IPS-NIHi11 (cell line): Measurements from ENCODE around the gene HIGD1B.
A peak's percentile ranks its signal among the peaks of the same experiment; 100 is the strongest.
"Not testable (repeated sequence)": the region's sequence is repeated elsewhere in the genome, so short reads cannot be mapped to it uniquely, and the experiment has no call there.

Experiments
- DNase-seq: peaks from one replicate; pipeline ENCODE4 v3.0.0; 2012; ENCODE audit warnings: mixed read lengths, low spot score

HIGD1B gene

GRCh38 chr17:44847586-44847985 lies at the start of gene HIGD1B:
HIGD1B (plus strand) TSS chr17:44847883; CDS start chr17:44848153, 270 bp downstream.
- DNase-seq = no peak

GRCh38 chr17:44798356-44798755 lies 49.3 kb upstream of the HIGD1B start:
- no peak for DNase-seq

- DNase-seq = no peak
Measured at GRCh38 chr17:44801880-44802279, 45.8 kb upstream of the HIGD1B start.

DNA sequence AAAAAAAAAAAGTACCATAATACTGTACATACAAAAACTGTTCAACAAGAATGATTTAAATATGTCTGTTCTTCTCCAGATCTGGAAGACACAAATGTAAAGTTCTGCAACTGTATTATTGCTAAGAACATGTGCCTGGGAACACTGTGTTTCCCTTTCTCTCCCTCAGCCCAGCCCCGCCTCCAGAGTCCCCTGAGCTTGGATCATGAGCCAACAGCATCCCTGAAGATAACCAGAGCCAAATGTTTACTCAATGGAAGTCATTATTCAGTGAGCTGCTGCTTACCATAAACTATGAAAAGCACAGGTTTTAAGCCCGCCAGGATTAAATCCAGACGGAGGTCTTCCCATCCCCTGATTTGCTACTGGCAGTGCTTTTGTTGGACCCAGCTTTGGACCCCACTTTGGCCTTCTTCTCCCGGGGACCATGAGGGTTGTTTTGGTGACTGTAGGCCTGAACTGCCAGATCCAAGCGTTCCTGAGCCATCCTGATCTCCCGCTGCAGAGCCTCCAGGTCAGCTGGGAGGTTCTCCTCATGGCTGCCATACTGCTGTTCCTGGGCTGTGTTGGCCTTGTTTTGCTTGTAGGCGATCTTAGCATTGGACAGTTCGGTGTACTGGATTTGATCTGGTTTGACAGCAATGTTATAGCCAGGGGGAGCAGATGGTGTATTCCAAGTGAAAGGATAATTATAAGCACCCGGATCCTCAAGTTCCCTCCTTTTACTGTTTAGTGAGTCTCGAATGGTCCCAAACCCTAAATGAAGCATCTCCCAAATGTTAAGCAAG lies 43.2 kb upstream of the HIGD1B start:
- no peak for DNase-seq

GRCh38 chr17:44807093-44807816 lies 40.4 kb upstream of the HIGD1B start:
- DNase-seq = no peak

- no peak for DNase-seq
Measured at GRCh38 chr17:44807817-44808155, 39.9 kb upstream of the HIGD1B start.

DNA sequence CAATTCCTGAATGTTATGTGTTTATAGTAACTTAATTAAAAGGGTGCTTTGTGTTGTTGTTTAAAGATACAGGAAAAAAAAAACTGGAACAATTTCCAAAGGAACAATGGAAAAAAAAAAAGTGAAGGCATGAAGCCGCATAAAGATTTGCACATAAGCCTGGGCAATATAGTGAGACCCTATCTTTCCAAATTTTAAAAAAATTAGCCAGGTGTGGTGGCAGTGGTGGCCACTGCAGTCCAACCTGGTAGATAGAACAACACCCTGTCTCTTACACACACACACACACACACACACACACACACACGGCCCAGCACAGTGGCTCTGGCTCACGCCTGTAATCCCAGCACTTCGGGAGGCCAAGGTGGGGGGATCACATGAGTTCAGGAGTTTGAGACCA lies 39.5 kb upstream of the HIGD1B start:
- no peak for DNase-seq

- not testable (repeated sequence) for DNase-seq
Measured at GRCh38 chr17:44808656-44809388, 38.9 kb upstream of the HIGD1B start.

DNA sequence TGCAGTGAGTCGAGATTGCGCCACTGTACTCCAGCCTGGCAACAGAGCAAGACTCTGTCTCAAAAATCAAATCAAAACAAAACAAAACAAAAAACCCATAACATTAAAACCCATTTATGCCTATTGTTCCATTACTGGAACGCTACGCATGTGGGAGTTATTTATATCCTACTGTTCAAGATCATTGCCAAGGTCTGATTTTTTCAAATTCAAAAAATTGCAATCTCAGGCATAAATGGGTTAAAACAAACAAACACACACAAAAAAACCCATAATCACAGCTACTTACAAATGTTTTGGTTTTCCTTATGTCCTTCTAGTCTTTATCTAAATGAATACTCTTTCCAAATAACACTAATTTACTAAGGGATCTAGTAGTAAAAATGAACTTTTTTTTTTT lies 35.4 kb upstream of the HIGD1B start:
- no peak for DNase-seq

- not testable (repeated sequence) for DNase-seq
Measured at GRCh38 chr17:44818508-44818907, 29.2 kb upstream of the HIGD1B start.

DNA sequence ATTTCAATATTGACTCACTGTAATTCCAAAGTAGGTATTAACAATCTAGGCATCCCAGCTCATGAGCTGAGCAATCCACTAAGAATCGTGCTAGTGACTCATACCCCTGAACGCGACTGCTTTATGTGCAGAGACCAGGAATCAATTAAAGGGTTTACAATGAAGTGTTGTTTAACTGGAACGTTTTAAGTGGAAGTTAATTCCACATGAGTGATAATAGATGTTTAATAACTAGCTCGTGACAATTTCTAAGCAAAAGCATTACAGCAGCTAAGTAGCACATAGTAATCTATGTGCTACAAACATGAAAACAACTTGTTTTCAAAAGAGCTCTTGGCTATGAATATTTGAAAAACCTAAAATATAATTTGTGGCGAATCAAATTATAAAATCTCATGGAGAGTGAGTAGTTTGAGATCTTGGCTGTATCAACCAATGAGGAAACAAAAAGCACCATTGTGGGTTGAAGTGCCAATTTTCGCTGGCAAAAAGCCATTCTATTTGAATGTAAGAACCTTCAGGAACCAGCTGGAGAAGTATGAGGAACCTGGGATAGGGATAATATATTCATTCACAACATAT lies 27.0 kb upstream of the HIGD1B start:
- DNase-seq = no peak

DNA sequence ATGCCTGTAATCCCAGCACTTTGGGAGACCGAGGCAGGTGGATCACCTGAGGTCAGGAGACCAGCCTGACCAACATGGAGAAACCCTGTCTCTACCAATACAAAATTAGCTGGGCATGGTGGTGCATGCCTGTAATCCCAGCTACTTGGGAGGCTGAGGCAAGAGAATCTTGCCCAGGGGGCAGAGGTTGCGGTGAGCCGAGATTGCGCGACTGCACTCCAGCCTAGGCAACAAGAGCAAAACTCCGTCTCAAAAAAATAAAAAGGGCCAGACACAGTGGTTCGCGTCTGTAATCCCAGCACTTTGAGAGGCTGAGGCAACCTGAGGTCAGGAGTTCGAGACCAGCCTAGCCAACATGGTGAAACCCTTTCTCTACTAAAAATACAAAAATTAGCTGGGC lies 22.4 kb upstream of the HIGD1B start:
- DNase-seq = not testable (repeated sequence)

DNA sequence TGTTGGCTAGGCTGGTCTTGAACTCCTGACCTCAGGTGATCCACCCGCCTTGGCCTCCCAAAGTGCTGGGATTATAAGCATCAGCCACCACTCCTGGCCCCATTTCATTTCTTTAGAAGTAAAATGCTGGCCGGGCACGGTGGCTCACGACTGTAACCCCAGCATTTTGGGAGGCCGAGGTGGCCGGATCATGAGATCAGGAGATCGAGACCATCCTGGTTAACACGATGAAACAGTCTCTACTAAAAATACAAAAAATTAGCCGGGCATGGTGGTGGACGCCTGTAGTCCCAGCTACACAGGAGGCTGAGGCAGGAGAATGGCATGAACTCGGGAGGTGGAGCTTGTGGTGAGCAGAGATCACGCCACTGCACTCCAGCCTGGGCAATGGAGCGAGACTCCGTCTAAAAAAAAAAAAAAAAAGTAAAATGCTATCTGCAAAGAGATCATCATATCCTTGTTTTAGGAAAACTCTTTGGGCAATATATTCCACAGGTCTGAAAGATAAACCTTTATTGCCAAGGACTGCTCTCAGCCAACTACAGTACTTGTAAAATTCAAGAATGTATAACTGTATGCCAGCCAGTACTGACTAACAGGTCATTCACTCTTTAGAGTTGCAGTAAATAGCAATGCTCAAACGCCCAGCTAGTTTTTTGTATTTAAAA lies 21.4 kb upstream of the HIGD1B start:
- DNase-seq = no peak

DNA sequence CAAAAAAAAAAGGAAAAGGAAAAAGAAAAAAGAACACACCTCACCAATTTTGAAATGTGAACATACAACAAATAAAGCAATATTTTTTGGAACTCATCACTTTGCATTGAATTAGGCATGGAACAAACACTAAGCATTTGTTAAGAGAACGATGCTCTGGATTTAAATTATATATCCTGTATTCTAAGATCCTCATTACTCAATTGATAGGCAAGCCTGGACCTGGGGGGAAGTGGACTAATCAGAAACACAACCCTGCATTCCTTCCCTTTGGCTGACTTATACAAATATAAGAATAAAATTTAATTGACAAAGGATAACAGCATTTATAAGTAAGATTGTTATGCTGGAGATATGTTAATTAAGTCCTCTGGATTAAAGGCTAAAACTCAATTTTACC lies 19.8 kb upstream of the HIGD1B start:
- no peak for DNase-seq

DNA sequence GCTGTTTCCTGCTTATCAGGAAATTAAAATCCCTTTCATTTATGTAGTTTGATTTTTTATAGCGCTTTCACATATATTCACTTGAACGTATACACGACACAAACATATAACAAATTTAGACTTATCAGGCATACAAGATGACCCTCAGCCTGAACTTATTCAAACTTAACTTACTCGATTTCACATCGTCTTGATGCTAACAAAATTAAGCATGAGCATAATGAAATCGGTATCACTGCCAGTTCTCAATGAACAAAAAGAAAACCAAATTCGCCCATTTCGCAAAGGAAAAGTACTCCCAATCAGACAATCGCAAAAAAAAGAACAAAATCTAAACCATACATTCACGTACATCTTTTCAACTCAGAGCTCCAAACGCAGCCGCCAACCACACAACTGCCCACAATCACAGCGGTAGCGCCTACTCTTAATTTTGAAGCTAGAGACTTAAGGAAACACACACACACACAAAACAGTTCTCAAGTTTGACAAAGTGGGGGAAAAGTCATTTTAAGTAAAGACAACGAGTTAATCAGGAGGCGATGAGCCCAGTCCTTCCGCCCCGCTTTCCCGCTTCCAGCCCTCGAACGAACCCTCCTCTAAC lies 18.7 kb upstream of the HIGD1B start:
- no peak for DNase-seq

- DNase-seq = peak; percentile 74
Measured at GRCh38 chr17:44829523-44830358, 17.9 kb upstream of the HIGD1B start, which contains the start of gene GJC1. GJC1 (minus strand) TSS chr17:44830287; CDS start chr17:44805817, 24,470 bp downstream.

- peak; percentile 31 for DNase-seq
Measured at GRCh38 chr17:44830359-44831288, 17.1 kb upstream of the HIGD1B start.

DNA sequence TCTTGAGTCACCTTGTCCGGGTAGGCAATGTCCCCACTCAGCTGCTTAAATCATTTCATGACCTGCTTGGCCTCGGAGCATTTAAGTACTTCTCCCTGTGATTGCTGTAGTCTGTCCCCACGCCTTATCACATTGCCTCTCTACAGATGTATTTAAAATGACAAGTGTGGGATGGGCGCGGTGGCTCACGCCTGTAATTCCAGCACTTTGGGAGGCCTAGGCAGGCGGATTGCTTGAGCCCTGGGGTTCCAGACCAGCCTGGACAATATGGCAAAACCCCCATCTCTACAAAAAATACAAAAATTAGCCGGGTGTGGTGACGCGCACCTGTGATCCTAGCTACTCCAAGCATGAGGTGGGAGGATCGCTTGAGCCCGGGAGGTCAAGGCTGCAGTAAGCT lies 16.3 kb upstream of the HIGD1B start:
- no peak for DNase-seq

- no peak for DNase-seq
Measured at GRCh38 chr17:44832805-44833204, 14.9 kb upstream of the HIGD1B start.
